Cerebellar cortex (tissue), 1 donor: ENCODE measurements around the gene HNRNPA2B1.
"Not testable (repeated sequence)": the region's sequence is repeated elsewhere in the genome, so short reads cannot be mapped to it uniquely, and the experiment has no call there.

ENCODE experiments used
- DNase-seq: peaks from one replicate; pipeline ENCODE4 v3.0.0-alpha.2; 2015; ENCODE audit warnings: low spot score

The HNRNPA2B1 gene

DNA sequence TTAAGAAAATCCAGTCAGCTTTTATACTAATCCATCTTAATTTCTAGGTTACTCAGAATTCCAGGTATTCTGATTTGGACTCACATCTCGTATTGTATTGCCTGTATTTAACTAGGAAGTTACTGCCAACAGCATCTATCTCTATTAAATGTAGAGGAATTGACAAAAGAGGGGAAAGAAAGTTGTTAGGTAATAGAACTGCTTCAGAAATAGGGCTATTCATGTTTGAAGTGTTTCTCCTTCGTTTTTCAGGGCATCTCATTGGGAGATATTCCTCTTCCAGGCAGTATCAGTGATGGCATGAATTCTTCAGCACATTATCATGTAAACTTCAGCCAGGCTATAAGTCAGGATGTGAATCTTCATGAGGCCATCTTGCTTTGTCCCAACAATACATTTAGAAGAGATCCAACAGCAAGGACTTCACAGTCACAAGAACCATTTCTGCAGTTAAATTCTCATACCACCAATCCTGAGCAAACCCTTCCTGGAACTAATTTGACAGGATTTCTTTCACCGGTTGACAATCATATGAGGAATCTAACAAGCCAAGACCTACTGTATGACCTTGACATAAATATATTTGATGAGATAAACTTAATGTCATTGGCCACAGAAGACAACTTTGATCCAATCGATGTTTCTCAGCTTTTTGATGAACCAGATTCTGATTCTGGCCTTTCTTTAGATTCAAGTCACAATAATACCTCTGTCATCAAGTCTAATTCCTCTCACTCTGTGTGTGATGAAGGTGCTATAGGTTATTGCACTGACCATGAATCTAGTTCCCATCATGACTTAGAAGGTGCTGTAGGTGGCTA is 16.1 kb downstream of the HNRNPA2B1 start:
- DNase-seq, result peak; percentile 62

DNA sequence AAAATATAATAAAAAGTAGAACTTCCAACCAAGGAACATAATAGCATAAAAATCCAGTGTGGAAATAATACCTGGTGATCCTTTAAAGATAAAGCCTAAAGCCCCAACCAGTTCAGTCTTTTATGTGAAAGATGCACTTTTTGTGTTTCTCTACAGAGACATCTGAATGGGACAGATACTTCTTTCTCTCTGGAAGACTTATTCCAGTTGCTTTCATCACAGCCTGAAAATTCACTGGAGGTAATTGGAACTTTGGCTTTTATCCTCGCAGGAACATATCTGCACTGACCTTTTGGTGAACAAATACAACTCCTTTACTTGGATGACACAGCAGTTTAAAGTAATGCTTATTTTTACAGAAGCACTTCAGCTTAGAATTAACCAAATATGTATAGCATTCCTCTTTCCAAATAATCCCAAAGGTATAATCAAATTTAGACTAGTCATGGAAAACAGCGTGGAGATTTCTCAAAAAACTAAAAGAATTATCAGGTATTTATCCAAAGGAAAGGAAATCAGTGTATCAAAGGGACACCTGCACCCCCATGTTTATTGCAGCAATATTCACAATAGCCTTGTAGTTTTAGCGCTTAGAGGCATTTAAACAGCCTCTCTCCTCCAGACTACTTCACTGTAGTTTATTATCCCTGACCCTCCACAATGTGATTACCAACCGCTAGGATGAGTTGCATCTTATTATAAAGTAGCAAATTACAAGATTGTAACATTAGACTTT is 16.8 kb downstream of the HNRNPA2B1 start:
- DNase-seq, result peak; percentile 62

DNA sequence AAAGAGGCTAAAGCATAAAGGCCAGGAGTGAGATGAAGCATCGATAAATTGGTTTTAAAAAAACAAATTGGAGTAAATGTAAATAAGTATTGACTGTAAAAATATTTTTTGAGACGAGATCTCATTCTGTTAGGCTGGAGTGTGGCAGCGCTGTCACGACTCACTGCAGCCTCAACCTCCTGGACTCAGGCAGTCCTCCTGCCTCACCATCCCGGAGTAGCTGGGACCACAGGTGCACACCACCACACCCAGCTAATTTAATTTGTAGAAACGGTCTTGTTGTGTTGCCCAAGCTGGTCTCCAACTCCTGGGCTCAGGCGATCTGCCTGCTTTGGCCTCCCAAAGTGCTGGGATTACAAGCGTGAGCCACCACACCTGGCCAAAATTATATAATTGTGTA is 17.8 kb downstream of the HNRNPA2B1 start:
- peak; percentile 56 for DNase-seq

DNA sequence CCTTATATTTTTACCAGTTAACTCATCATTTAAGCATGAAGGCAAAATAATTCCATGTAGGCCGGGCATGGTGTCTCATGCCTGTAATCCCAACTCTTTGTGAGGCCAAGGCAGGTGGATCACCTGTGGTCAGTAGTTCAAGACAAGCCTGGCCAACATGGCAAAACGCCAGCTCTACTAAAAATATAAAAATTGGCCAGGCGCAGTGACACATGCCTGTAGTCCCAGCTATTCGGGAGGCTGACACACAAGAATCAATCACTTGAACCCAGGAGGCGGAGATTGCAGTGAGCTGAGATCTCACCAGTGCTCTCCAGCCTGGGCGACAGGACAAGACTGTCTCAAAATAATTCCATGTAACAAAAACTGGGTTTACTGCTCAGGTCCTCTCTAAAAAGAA is 18.3 kb downstream of the HNRNPA2B1 start:
- peak; percentile 63 for DNase-seq

DNA sequence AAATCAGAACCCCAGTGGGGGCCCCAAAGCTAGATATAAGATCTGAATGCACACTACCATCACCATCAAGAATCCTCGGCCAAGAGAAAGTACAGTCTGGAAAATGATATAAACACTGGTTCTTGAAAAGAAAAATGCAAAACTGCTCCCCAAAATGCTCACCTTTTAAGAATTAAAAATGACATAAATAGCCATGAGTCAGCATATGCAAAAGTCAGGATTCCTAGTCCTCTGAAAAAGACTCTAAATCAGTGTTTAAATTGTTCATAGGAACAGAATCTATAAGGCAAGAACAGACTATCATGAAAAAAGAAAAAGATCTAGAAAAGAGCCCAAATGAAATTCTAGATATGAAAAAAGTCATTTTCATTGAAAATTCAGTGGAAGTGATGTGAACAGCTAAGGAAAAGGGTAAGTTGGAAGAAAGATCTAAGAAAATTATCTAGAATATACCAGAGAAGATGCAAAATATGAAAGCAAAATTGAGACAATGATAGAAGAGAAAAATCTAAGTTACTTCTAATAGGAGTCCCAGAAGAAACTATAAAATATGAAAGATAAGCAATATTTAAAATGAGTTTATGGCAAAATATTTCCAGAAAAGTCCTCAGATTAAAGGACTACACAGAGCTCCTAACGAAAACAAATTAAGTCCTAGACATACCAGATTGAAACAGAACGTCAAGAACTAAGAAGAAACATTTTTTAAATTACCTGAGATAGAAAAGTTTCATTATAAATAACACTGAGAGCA is 18.9 kb downstream of the HNRNPA2B1 start:
- no peak for DNase-seq

DNA sequence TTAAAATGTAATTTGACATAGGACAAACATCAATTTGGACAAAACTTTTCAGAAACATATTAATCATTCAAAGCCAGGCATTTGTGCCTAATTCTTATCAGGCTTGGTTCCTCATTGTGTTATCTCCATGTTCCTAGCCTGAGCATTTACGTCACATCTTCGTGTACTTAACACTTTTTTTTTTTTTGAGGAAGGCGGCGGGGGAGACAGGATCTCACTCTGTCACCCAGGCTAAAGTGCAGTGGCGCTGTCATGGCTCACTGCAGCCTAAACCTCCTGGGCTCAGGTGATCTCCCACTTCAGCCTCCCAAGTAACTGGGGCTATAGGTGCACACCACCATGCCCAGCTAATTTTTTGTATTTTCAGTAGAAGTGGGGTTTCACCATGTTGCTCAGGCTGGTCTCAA is 19.8 kb downstream of the HNRNPA2B1 start:
- DNase-seq, result no peak

DNA sequence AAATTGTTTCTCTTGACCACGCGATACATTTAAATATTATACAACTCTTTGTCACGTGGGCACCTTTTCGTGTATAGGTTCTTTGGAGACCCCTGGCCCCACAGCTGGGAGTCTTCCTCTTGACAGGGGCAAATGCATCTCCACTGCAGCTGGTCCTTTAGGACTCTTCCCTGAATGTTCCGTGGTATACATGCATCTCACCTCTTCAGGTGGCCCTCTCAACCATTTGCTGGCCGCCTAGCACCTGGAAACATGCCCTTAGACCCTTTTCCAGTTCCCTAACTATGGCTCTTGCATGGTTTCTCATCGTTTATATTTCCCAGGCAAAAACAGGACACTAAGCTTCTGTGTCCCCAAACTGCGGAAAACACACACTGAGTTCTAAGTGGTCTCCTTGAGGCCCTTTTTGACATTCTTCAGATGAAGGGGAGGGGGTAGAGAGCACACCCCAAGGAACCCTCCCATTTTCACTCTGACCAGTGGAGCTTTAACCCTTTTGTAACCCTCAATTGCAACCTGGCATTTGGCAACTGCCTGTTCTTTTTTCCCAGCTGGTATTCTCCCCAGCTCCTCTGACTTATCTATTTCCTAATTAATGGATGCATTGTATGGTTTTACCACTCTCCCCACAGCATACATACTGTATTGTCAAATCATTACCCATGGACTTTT is 20.6 kb downstream of the HNRNPA2B1 start:
- no peak for DNase-seq

DNA sequence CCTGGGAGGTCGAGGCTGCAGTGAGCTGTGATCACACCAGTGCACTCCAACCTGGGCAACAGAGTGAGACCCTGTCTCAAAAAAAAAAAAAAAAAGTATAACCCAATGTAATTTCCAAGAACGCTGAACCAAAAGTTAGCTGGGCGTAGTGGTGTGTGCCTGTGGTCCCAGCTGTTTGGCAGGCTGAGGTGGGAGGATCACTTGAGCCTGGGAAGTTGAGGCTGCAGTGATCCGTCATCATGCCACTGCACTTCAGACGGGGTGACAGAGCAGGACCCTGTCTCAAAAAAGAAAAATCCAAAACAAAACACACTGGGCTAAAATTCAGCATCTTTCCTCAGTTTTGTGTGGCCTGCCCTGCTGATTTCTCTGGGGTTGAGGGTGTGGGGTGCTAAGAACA is 21.1 kb downstream of the HNRNPA2B1 start:
- DNase-seq, result no peak

DNA sequence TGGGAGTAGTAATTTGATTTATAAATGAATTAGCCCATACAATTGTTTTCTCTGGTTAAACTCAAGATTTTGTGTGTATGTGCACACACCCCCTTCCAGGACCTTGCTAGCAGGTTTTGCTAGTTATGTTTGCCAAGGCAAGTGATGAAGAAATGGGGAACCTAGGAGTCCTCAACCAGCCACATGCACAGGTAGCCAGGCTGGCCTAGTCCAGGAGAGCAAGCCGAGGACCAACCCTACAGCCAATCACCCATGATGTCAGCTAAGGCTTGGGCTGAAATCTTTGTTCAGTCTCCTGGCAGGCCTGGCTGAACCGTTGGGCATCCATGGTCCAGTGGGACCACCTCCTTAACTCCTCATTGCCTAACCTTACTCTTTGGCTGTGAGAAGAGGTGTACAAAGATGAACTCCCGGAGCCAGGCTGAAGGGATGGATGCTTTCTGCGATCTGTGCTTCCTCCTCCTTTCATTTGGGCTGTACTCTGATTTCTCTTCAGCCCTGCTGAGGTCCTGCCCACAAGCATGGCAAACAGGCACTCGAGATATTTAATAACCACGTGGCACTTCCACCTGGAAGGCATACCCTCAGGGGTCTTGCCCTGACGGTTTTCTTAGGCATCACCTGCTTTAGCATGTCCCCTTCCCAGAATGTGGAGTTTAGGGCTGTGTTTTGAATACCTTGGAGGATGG is 22.1 kb downstream of the HNRNPA2B1 start:
- peak; percentile 48 for DNase-seq

DNA sequence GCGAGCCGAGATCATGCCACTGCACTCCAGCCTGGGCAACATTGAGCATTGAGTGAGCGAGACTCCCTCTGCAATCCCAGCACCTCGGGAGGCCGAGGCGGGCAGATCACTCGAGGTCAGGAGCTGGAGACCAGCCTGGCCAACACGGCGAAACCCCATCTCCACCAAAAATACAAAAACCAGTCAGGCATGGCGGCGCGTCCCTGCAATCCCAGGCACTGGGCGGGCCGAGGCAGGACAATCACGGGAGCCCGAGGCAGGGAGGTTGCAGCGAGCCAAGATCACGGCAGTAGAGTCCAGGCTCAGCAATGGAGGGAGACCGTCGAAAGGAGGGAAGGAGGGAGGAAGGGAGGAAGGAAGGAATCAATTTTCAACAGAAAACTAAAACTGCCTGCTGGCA is 23.3 kb downstream of the HNRNPA2B1 start:
- not testable (repeated sequence) for DNase-seq

DNA sequence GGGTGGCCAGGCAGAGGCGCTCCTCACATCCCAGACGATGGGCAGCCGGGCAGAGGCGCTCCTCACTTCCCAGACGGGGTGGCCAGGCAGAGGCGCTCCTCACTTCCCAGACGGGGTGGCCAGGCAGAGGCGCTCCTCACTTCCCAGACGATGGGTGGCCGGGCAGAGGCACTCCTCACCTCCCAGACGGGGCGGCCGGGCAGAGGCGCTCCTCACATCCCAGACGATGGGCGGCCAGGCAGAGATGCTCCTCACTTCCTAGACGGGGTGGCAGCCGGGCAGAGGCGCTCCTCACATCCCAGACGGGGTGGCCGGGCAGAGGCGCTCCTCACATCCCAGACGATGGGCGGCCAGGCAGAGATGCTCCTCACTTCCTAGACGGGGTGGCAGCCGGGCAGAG is 23.9 kb downstream of the HNRNPA2B1 start:
- DNase-seq, result not testable (repeated sequence)

DNA sequence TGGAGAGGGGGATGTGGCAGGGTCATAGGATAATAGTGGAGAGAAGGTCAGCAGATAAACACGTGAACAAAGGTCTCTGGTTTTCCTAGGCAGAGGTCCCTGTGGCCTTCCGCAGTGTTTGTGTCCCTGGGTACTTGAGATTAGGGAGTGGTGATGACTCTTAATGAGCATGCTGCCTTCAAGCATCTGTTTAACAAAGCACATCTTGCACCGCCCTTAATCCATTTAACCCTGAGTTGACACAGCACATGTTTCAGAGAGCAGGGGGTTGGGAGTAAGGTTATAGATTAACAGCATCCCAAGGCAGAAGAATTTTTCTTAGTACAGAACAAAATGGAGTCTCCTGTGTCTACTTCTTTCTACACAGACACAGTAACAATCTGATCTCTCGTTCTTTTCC is 24.6 kb downstream of the HNRNPA2B1 start:
- not testable (repeated sequence) for DNase-seq

DNA sequence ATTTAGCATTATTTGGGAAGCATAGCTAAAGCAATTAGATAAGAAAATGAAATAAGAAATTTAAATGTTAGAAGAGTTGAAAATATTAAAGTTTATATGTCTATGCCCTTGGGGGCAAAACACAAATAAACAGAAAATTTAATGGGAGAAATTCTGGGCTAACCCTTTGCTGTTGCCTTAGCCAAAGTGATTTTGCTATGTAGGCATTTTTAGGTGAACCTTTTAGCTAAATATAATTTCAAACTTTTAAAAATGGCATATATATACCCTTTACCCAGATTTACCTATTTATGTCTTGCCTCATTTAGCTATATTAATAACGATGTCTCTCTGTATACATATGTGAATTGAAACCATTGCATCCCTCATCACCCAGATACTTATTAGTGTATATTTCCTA is 28.5 kb downstream of the HNRNPA2B1 start:
- no peak for DNase-seq

DNA sequence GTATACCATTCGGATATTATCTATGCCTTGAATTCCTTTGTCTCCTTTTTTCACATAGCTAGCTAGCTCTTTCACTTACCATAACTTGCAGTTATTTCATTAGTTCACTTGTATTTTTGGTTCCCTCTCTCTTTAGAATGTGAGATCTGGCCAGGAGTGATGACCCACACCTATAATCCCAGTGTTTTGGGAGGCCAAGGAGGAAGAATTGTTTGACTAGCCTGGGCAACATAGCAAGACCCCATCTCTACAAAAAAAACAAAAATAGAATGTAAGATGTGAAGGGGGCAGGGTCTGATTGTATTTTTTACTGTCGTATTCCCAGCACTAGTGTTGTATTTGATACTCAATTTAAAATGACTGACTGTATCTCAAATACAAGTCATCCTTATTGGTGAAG is 28.9 kb downstream of the HNRNPA2B1 start:
- DNase-seq, result no peak

DNA sequence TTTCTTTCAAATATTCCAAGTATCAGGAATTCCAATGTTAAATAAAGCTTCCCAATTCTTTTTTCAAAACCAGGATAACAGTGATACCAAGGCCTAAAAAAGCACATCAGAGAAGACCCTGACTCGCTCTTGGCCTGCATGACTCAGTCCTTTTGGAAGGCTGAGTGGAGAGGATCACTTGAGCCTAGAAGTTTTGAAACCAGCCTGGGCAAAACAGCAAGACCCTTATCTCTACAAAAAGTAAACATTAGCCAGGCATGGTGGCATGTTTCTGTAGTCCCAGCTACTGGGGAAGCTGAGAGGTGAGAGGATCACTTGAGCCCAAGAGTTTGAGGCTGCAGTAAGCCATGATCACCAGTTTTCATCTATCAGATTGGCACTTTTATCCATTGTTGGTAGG is 29.9 kb downstream of the HNRNPA2B1 start:
- no peak for DNase-seq

DNA sequence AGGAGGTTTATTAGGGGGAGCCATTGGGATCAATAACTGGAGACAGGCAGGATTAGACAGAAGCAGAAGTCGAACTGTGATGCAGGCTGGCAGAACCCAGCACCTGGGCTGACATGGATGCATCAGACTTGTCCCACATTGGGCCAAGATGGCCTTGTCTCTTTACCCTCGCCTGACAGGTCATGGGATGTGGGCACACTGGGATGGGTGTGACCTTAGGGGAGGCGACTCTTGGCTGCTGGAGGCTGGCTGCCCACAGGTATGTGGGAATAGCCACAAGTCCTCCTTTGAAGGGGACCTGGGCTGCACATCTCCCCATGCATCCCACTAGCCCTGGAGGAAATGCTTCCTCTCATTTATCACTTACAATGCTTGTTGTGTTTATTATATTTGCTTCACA is 31.3 kb downstream of the HNRNPA2B1 start:
- no peak for DNase-seq

DNA sequence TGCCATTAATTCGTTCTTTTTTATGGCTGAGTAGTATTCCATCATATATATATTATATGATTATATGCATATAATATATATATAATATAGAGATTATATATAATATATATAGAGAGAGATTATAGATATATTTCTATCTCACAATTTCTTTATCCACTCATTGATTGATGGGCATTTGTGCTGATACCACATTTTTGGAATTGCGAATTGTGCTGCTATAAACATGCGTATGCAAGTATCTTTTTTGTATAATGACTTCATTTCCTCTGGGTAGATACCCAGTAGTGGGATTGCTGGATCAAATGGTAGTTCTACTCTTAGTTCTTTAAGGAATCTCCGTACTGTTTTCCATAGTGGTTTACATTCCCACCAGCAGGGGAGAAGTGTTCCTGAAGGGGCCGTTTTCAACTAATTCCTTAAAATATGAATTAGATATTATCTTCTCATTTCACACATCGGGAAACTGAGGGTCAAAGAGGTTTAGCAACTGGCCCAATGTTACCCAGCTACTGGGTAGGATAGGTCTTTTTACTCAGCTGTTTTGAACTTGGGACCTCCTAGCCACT is 32.0 kb downstream of the HNRNPA2B1 start:
- DNase-seq, result no peak

DNA sequence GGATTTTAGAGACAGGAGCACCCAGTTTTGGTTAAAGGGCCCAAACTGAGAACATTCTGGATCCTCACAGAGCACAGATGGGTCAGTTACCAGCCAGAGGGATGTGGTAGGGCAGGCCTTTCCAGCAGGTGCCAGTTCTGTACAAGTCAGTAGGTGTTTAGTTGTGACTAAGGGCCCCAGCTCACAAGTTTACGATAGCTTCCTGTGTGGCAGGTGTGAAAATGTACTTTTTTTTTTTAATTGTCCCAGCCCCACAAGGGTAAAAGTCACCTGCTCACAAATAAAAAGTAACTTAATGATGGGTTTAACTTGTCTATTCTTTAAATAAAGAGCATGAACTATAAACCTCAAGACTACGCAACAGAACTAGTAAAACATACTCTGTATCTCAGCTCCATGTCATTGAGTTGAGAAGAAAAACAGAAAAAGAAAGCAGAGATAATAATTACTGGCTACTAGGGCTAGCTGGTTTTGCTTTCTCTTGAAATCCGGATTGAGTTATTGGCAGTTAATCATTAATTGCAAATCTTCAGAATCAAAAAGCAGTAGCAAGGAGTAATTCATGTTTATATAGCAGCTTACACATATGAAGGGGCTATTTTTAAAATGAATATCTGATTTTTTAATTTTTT is 33.1 kb downstream of the HNRNPA2B1 start:
- DNase-seq, result no peak

DNA sequence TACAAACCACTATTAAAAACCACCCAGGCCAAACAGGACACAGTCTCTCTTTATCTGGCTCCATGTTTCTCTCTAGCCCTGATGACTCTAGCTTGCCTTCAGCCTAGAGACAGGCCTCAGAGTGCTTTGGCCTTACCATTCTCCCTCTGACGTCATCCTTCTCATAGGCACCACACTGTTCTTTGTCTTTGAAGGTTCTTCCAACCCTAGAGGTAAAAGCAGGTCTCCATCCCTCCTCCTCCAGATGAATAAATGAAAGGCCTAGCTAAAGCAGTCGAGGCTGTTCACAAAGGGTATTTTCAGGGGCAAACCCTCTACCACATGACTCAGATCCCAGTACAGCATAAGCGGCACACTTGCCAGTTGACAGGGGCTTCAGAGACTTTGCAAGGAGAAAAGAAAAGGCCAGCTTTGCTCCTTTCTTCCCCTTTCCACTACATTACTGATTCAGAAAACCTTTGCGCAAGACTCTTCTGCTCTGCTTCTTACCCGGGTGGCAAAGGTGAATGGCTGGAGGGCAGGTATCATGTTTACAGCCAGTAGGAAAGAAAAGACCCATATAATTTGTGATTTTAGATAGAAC is 33.8 kb downstream of the HNRNPA2B1 start:
- no peak for DNase-seq

DNA sequence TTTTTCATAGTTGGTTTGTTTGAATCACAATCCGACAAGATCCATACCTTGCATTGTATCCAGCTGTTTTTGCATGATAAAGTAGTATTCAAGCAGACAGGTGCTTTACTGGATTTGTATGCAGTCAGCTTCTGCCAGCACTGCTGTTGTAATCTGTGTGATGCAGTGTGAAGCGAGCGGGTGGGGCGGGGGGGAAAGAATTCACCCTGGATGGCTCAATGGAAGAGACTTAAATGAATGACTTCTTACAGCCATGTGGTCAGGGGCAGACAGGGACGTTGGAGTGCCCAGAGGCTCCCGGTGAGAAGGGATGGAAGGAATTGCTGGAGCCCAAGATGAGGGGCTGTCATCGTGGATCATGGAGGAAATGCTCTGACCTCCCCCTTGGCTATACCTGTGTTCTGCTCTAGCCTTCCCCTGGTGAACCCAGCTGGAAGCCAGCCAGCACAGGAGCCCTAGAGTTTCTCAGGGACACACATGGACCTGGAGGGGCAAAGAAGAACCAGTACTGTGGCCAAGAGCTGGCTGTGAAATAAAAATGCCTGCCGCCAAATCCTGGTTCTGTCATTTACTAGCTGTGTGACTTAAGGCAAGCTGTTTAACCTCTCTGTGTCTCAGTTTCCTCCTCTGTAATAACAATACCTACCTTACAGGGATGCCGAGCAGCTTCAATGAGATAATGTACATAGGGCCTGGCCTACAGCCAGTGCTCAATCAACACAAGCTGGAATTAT is 34.4 kb downstream of the HNRNPA2B1 start:
- DNase-seq, result no peak
